HPDE6-E6E7 (cell line): ENCODE measurements around the gene DBP.
"Not testable (repeated sequence)": the region's sequence is repeated elsewhere in the genome, so short reads cannot be mapped to it uniquely, and the experiment has no call there.

Experiments used
- DNase-seq: peaks from one replicate; pipeline ENCODE4 v3.0.0; 2011; ENCODE audit warnings: missing footprints; ENCODE audit errors: extremely low spot score

The DBP gene

DNA sequence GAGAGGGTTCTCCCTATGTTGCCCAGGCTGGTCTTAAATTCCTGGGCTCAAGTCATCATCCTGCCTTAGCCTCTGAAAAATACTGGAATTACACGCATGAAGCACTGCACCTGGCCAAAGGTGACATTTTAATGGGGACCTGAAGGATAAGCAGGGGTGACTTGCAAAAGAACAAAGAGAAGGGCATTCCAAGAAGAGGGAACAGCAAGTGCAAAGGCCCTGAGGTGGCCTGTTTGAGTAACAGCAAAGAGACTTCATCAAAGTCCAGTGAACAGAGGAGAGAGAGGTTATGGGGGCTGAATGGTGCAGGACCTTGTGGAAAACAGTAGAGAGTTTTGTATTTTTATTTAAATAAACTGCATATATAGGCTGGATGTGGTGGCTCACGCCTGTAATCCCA is 4.7 kb upstream of the DBP start:
- DNase-seq: no peak

DNA sequence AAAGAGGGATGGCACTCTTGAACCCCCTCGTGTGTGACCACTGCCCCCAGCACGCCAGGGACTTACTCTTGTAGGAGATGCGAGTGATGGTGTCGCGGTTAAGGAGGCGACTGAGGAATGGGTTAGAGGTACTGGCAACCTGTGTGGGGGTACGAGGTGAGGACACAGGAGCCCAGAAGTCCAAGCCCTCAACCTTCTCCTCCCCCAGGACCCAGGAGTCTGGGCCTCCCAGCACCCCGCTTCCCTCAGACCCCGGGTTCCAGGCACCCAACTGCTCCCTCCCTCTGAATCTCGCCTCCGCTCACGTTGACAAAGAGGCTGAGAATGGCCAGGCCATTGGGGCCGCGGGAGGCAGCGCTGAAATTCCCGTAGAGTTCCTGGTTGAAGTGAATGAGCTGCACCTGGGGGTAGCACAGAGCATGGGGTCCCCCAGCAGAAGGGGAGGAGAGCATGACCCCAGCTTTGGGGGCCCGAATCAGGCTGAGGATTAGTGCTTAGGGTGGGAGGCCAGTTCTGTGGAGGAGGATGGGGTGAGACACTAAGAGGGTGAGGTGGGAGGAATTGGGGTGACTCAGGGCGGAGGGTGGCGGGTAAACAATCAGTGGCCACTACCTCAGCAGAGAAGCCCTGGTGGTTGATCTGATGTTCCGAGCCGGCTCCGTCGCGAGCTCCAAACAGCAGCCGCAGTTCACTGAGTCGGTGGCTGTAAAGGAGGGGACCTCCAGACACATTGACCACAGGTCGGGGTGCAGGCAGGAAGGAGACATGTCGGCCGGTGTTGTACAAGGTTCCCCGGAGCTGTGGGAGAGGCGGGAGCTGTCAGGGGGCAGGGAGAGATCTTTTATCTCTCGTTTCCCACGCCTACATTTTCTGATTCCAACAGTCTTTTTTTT is 2.5 kb upstream of the DBP start:
- DNase-seq: no peak

DNA sequence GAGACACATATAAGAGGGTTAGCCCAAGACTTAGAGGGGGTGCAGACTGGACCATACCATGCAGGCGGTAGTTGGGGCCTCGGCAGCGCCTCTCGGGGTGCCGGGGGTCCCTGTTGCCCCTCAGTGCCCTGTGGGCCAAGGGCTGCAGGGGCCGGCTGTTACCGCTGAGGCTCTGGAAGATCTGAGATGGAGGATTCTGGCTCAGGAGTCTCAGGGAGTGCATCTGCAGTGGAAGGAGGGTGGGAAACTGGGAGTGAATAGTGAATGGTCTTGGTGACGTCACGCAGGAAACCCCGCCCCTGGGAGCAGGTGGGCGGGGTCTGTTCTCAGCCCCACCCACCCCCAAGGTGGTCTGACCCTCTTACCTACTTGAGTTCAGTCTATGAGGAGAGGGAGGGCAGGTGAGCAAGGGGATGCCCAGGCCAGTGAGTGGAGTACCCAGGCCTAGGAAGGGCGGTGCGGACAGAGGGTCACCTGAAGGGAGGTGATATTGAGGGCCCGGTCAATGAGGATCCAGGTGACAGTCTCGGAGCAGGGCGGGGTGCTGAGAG is 1.7 kb upstream of the DBP start:
- no peak for DNase-seq

GRCh38 chr19:48637948-48638830 is 1.0 kb upstream of the DBP start:
- DNase-seq: peak; percentile 87

GRCh38 chr19:48637449-48637947 is 319 bp upstream of the DBP start:
- DNase-seq: peak; percentile 87

- no peak for DNase-seq
These were observed 967 bp downstream of the DBP start for GRCh38 chr19:48635966-48636858.

- DNase-seq: no peak
These were observed 1.8 kb downstream of the DBP start for GRCh38 chr19:48635263-48635965.

DNA sequence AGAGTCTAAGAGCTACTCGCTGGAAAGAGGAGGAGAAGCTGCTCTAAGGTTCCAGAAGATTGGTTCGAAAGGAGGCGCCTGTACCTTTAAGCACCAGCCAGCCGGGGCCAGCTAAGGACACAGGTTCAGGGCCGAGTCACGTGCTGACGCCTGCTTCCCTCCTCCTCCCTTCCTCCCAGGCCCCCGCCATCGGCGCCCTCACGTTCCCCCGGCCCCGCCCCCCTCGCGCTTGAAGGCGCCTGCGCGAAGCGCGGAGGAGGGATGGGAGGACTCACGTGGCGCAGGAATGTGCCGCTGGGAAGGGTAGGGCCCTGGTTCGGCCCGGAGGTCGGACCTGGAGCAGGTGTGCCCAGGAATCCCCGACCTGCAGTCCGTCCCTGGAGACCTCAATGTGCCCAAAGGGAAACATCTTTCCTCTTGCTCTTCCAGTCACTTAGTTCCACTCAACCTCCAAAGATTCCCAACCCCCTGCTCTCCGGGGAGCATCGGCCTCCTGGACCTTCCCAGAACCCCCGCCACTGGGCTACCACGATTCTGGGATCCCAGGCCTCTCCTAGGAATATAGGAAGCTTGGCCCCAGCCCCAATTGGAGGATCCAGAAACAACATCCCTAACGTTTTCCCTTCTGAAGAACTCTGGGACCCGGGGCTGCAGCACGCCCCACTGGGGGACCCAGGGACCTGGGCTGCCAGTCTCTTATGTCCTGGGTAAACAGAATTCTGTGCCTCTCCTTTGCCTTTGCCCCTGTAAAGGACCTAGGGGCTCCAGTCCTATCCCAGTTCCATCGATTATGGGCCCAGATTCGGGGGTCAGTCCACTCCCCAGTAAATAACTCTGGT is 2.5 kb downstream of the DBP start:
- no peak for DNase-seq

DNA sequence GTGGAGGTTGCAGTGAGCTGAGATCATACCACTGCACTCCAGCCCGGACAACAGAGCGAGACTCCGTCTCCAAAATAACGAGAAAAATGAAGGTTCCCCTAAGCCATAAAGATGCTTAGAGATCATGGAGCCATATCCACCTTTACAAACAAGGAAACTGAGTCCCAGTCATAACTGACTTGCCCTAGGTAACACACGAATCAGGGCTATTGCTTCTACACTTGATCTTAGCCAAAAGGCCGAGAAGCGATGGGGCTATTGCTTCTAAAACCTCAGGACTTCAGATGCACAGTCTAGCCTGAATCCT is 3.2 kb downstream of the DBP start:
- no peak for DNase-seq

GRCh38 chr19:48633148-48634035 is 3.8 kb downstream of the DBP start:
- no peak for DNase-seq

DNA sequence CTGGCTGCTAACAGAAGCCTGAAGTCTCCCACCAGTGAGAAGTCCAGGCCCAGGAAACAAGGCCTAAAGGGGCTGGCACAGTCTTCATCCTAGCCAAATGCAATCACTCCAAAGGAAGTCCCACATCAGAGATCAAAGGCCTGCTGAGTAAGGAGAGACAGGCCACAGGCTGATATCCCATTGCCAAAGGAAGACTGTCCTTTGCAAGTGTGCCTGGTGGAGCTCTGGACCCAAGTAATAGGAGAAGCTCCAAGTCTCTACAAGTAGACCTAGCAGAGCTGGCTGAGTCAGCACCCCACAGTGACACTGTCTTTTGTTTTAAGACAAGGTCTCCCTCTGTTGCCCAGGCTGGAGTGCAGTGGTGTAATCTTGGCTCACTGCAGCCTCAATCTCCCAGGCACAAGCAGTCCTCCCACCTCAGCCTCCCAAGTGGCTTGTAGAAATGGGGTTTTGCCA is 4.5 kb downstream of the DBP start:
- no peak for DNase-seq

DNA sequence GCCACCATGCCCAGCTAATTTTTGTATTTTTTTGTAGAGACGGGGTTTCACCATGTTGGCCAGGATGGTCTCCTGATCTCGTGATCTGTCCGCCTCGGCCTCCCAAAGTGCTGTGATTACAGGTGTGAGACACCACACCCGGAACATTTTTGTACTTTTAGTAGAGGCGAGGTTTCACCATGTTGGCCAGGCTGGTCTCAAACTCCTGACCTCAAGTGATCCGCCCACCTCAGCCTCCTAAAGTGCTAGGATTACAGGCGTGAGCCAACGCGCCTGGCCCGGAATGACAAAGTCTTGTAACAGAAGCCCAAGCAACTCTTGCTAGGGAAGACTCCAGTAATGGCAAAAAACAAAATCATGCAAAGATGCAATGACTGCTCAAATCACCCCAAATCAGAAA is 4.9 kb downstream of the DBP start:
- not testable (repeated sequence) for DNase-seq

GRCh38 chr19:48631225-48631624 is 6.0 kb downstream of the DBP start:
- DNase-seq: no peak

DNA sequence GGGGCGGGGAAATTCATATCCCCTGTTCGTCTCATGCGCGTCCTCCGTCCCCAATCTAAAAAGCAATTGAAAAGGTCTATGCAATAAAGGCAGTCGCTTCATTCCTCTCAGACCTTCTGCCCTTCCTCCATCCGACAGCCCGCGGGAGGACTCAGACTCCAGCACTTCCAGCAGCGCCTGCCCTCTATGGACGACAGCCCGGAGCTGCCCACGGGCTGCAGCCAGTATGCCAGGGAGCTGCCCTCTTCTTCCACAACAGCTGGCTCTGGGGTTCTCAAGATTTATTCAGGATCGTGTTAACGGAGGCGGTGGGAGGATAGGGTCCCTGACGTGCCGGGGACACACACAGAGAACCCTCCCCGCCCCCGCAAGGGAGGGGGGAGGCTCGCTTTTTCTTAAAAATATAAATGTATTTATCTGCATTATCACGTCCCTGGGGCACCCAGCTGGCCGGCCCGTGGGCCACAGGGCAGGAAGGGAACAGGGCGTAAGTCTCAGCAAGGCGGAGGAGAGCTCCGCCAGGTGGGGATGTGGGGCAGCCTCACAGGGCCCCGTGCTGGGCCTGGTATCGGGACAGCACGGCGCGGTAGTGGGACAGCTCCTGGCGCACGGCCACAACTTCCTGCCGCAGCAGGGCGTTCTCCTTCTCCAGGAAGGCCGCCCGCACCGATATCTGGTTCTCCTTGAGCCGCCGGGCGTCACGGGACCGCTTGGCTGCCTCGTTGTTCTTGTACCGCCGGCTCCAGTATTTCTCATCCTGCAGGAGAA is 6.7 kb downstream of the DBP start:
- no peak for DNase-seq

GRCh38 chr19:48629599-48630295 is 7.4 kb downstream of the DBP start:
- no peak for DNase-seq

DNA sequence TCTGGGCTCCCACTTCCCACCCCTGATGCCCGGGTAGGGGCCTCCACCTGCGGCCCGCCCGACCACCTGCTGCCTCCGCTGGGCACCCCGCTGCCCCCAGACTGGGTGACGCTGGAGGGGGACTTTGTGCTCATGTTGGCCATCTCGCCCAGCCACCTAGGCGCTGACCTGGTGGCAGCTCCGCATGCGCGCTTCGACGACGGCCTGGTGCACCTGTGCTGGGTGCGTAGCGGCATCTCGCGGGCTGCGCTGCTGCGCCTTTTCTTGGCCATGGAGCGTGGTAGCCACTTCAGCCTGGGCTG is 7.9 kb downstream of the DBP start:
- no peak for DNase-seq

DNA sequence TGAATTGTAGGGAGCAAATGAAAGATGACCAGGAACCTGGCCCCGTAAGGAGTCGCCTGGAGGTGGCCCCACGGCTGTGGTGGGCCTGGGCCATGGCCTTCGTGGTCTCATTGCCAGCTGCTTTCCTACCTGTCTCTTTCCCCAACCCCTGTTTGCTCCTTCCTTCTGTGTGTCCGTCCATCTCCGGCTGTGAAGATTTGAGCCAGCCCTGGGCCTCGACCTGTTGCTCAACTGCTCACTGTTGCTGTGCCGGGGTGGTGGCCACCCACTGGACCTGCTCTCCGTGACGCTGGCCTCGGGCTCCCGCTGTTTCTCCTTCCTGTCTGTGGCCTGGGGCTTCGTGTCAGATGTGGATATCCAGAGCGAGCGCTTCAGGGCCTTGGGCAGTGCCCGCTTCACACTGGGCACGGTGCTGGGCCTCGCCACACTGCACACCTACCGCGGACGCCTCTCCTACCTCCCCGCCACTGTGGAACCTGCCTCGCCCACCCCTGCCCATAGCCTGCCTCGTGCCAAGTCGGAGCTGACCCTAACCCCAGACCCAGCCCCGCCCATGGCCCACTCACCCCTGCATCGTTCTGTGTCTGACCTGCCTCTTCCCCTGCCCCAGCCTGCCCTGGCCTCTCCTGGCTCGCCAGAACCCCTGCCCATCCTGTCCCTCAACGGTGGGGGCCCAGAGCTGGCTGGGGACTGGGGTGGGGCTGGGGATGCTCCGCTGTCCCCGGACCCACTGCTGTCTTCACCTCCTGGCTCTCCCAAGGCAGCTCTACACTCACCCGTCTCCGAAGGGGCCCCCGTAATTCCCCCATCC is 8.5 kb downstream of the DBP start:
- no peak for DNase-seq
